HG02885 (cell line): Measurements from ENCODE around the gene NEDD9.
A peak's percentile ranks its signal among the peaks of the same experiment; 100 is the strongest.

Experiments used
- ATAC-seq: cut with Tn5 transposase; IDR thresholded peaks from one replicate; pipeline ENCODE4 v1.9.1; 2021; ENCODE audit warnings: mild to moderate bottlenecking; ENCODE audit not compliant: unreplicated experiment, poor library complexity

NEDD9 gene

DNA sequence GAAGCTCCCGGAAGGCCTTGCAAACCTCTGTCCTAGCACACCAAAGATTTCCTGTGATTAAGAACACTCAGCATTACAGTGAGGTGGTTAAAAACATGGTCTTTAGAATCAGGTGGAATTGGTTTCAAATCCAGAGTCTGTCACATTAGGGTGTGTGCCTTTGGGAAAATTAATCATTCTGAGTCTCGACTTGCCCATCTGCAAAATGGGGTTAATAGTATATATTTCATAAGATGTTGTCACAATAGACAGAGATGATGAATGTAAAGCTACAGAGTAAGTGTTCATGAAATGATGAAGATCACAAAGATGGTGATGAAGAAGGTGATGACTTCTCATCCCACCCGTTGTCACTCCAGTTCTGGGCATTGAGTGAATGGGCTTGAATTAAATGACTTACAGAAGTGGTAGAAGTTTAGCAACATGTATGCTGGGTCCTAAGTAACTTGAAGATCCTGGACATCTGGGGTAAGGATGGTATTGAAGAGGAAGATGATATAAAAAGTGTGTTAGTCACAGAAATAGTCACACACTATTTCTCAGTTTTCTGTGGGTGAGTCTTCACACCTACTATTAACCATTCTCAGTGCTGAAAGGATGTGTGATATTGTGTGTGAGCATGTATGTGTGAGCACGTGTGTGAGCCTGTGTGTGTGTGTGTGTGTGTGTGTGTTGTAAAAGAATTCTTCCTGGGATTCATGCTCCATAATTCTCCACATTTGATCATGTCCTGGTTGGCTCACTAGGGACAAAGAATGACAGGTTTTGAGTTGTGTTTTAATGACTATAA, 28.0 kb upstream of the NEDD9 start:
- no peak for ATAC-seq

DNA sequence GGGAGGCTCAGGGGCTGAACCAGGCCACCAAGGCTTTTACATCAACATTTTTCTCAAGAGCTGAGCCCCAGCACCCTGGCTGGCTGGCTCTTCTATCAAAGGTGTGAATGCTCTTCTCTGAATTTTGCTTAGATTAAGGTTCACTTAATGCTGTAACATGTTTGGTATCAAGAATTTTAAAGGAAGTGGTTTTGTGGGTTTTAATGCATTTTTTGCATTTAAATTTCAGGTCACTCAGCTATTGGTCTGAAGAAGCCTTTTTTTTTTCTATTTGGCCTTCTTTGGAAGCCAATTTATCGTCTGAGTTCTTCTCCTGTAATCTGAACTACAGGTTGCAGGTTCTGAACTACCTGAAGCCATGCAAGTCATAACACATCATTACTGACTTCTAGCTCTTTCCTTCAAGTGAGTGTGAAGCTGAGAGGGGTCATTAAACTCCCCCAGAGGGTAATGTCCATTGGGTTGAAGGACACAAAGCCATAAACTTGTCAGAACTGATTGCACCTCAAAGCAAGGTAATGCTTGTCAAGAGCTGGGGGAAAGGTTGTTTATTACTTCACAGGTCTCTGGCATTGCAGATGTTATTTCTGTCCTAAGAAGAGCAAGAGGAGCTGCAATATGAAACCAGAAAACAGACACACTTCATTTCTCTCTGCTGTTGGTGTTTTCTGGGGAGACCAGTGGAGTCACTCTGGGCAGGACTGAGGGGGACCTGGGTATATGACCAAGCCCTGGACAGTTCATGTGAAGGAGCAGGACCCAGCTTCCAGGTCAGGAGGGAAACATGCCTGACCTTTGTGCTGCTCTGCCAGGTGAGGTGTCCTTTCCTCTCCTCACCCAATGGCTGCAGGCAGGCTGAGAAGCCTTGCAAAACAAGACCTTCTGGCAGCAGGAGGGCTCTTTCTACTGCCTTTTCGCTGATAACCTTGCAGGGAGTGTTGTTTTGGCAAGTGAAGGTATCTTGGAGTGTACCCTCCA, 26.1 kb upstream of the NEDD9 start:
- peak; percentile 73 for ATAC-seq

DNA sequence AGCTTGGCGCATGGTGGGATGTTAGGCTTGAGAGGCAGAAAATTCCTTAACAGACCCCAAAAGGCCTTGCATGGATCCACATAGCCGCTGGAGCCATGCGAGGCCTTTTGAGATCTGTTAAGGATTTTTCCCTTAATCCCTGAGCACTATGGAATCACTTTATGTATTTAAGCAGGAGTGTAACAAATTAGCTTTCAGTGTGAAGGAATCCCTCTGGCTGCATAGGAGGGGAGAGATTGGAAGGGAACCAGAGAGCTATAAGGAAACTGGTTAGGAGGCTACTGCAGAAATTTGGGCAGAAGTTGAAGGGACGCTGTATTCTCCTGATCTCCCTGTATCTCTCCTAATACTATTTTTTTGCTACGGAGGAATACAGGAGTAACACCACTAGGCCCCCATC, 23.1 kb upstream of the NEDD9 start:
- no peak for ATAC-seq

- ATAC-seq: no peak
These were observed 21.1 kb upstream of the NEDD9 start for GRCh38 chr6:11253594-11253993.

GRCh38 chr6:11251553-11252360, 19.3 kb upstream of the NEDD9 start:
- no peak for ATAC-seq

DNA sequence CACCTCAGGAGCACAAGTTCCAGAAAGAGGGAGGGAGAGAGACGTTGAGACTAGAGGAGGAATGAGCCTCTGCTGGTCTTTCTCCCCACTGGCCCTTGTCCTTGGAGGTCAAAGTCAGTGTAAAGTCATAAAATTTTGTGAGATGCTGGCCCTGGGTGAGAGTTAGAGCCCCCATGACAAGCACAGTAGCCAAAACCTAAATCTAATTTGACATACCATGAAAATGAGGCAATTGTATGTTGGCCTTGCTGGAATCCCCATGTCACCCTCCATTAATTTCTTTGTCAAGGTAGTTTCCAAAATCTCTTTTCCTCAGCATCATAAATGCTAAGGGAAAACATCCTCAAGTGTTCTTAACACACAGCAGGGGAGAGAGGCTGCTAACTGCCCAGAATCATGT, 17.6 kb upstream of the NEDD9 start:
- ATAC-seq: no peak

DNA sequence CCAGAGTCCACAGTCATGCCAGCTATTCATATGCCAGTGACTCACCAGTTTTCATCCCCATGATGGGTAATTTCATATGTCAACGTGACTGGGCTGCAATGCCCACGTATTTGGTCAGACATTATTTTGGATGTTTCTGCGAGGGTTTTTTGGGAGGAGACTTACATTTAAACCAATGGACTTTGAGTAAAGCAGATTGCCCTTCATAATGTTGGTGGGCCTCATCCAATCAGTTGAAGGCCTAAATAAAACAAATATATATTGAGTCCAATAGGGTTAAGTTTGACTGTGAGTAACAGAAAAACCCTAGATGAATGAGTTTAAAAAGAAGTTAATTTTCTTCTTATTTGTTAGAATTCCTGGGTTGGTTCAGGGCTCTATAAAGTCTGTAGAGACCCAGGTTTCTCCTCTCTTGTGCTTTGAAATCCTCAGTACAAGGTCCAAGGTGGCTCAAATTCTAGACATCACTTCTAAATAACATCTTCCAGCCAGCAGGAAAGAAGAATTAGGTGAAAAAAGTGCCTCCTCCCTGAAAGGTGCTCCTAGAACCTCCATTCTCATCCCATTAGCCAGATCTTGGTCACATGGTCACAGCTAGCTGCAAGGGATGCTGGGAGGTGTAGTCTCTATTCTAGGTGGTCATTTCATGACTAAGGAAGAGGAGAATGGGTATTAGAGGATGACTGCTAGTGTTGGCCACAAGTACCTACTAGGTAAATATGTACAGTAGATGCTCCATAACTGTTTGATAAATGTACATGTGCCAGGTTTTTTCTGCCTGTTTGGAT, 16.7 kb upstream of the NEDD9 start:
- ATAC-seq: no peak

DNA sequence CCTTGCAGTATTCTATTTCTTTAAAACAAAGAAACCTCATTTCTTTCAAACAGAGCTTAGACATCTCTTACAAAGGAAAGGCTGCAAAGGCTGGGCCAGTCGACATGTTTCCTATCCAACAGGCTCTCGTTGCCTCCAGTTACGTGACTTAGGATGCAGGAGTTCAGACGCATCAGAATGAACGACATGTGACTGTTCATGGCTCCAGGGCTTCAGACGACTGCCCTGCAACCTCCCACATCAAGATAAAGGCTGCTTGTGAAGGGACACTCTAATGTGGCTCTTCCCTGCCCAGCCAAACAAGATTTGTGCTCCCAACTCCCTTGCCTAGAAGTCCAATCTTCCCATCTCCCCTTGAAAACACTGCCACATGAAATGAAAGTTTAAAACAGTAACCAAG, 14.3 kb upstream of the NEDD9 start:
- ATAC-seq: no peak

DNA sequence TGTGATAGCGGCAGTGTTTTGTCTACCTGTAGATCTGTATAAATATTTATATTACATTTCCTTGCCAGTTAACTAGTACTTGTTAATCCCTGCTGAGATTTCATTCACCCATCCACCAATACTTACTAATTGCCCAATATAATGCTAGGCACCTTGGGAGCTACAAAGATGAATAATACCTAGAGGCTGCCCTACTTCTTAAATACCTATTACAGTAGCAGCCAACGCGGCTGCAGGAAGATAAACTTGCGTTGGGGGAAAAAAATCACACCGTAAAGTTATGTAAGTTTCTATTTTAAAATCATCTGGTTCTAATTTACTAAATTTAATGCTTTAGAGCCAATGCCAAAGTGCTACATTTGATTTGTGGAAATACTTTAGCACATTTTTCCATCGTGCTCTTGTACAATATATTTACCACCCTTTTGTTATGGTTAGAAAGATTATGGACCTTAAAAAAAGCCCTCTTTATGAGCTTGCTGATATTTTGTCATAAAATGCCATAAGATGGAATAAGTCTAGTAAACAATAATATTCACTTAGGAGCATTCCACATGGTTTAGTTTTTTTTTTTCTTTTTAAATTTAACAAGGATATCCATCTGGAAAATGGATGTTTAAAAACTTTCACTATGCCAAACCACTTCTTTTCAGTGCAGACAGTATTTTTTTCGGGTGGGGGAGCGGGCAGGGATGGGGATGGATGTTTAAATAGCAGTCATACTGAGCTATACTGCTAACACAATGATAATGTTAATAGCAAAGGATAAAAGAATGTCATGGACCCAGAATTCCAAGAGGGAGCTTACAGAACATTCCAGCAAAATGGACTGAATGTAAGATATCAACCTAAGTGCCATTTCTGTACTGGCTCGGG, 13.2 kb upstream of the NEDD9 start:
- ATAC-seq: no peak

DNA sequence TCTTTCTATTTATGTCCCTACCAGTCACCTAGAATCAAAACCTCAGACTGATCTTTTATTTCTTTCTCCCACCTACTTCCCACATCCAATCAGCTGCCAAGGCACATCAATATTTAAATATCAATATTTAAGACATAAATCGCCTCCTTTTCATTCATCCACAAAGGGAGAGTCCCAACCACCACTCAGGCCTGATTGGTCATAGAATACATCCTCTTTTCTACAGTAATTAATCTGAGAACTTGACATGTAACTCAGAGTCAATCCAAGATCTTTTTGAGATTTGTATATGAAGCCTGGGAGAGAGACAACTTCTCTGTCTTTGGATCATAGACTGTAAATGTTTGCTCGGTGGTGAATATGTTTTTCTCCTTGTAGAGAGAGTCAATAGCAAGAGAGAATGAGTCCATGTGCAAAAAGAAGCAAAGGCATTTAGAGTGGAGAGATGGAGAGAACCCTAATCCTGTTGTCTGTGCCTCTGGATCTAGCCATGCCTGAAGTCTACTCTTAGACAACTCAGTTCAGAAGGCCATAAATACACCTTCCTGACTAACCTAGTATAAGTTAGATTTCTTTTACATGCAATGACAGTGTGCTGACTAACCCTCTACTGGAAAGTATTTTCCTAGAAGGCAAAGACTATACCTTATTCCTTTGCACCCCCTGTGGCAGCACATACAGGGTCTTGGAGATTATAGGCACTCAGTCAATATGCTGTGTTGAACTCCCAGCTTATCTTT, 12.1 kb upstream of the NEDD9 start:
- ATAC-seq: no peak

- ATAC-seq: no peak
These were observed 11.4 kb upstream of the NEDD9 start for GRCh38 chr6:11243861-11244260.

- no peak for ATAC-seq
These were observed 10.2 kb upstream of the NEDD9 start for GRCh38 chr6:11242711-11243110.

GRCh38 chr6:11241793-11242201, 9.3 kb upstream of the NEDD9 start:
- no peak for ATAC-seq

DNA sequence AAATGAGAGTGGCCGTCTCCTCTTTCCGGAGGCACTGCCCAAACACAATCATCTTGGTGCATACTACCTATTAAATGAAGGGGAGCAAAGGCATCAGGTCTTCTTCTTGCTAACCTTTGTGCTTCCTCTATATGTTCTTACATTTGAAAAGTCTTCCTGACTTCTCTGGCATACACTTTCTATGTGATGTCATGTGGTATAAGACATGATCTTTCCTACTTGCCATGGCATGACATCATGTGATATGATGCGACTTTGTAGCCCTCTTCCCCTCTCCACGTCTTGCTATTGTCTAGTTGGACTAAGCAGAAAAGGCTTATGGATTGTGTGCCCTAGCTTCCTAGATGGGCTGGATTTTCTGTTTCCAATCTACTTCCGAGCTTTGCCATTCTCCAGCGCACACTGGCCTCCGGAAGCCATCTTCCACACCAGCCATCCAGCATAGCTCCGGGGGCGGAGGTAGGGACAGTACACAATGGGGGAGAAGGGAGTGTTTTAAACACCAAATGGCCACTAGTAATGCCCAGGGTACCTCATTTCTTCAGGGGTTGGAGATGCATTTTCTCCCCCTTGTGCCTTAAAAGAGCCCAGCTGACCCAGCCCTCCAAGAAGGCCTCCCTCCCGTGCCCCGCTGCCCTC, 8.8 kb upstream of the NEDD9 start:
- ATAC-seq: no peak

- no peak for ATAC-seq
These were observed 5.5 kb upstream of the NEDD9 start for GRCh38 chr6:11237956-11238355.

DNA sequence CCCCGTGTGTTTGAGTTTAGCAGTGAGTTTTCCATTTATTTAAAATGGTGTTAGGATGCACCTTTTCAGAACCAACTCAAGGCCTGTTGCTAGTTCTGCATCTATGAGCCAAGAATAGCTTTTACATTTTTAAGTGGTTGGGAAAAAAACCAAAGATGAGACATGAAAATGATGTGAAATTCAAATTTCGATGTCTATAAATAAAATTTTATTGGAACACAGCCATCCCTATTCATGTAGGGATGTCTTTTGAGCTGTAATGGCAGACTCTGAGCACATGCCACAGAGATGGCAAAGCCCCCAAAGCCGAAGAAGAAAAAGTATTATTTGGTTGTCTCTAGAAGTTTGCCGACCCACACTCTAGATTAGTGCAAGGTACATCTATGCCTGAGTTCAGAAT, 5.0 kb upstream of the NEDD9 start:
- ATAC-seq: no peak

- ATAC-seq: no peak
These were observed 4.4 kb upstream of the NEDD9 start for GRCh38 chr6:11236915-11237314.
